Measurements from ENCODE around the gene FRMD4A. TPM values are rescaled to one million over a fixed set of nuclear protein-coding genes. Genes with fewer than 3 reads are reported as not detected.

Gene FRMD4A
- total and polyA plus RNA-seq, 10 of the 15 experiments (the other 5 are each of a cell fraction or from before 2014, with no cell fraction given), result 17.8 to 75.2 (median 39.1) TPM

DNA sequence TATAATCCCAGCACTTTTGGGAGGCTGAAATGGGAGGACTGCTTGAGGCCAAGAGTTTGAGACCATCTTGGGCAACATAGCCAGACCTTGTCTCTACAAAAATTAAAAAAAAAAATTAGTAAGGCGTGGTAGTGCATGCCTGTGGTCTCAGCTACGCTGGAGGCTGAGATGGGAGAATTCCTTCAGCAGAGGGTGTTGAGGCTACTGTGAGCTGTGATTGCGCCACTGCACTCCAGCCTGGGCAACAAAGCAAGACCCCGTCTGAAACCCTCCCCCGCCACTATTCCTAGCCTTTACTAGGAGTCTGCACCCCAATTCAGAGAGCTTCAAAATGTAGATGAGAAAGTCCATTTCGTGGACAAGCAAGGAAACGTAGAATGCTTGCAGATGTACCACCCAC is 648.8 kb downstream of the FRMD4A start (continued):
- TF ChIP-seq, protein P1, sequence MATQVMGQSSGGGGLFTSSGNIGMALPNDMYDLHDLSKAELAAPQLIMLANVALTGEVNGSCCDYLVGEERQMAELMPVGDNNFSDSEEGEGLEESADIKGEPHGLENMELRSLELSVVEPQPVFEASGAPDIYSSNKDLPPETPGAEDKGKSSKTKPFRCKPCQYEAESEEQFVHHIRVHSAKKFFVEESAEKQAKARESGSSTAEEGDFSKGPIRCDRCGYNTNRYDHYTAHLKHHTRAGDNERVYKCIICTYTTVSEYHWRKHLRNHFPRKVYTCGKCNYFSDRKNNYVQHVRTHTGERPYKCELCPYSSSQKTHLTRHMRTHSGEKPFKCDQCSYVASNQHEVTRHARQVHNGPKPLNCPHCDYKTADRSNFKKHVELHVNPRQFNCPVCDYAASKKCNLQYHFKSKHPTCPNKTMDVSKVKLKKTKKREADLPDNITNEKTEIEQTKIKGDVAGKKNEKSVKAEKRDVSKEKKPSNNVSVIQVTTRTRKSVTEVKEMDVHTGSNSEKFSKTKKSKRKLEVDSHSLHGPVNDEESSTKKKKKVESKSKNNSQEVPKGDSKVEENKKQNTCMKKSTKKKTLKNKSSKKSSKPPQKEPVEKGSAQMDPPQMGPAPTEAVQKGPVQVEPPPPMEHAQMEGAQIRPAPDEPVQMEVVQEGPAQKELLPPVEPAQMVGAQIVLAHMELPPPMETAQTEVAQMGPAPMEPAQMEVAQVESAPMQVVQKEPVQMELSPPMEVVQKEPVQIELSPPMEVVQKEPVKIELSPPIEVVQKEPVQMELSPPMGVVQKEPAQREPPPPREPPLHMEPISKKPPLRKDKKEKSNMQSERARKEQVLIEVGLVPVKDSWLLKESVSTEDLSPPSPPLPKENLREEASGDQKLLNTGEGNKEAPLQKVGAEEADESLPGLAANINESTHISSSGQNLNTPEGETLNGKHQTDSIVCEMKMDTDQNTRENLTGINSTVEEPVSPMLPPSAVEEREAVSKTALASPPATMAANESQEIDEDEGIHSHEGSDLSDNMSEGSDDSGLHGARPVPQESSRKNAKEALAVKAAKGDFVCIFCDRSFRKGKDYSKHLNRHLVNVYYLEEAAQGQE (IDR thresholded peaks at IDR 0.05; ENCODE audit: low read depth, low read length), result no peak
- TF ChIP-seq NBN (IDR thresholded peaks at IDR 0.05) (no peak), CHD4 (IDR thresholded peaks at IDR 0.05) (no peak), USF1 (IDR thresholded peaks at IDR 0.05; ENCODE audit: borderline replicate concordance, extremely low read length, insufficient read depth, low read depth, low read length) (no peak), MAX (IDR thresholded peaks at IDR 0.05; ENCODE audit: low read depth, low read length) (no peak)

- Histone ChIP-seq H3K9me3 (replicated peaks; ENCODE audit: control insufficient read depth, insufficient read depth, low read length) (no peaks in the 10 kb centered on the region), H3K27me3 (replicated peaks in 1 of 2; ENCODE audit: control insufficient read depth in 2 of 2, insufficient read depth in 2 of 2, low read length in 1 of 2) (no peaks in the 10 kb centered on the region), H3K4me3 (no peak overlapping the region), H2AFZ (ENCODE audit: control insufficient read depth, low read depth, low read length) (no peak overlapping the region), H3K9ac (ENCODE audit: control insufficient read depth, insufficient read depth, low read length) (no peak overlapping the region), H3K36me3 (ENCODE audit: control insufficient read depth in 2 of 2, insufficient read depth in 2 of 2, low read length in 1 of 2) (peaks cover 12 to 27% of the 10 kb centered on the region in 2 experiments; a peak in 3 of 4 replicates), H4K20me1 (ENCODE audit: control insufficient read depth, insufficient read depth) (no peaks in the 10 kb centered on the region), H3K79me2 (ENCODE audit: control insufficient read depth, insufficient read depth, low read length) (no peaks in the 10 kb centered on the region; the same call in none of the 2 replicates), H3K4me1 (ENCODE audit: control insufficient read depth, insufficient read depth, low read length) (peaks cover 5% of the 10 kb centered on the region; the same call in 1 of the 2 replicates), H3K4me2 (ENCODE audit: control insufficient read depth, insufficient read depth) (no peak overlapping the region), H3K27ac (ENCODE audit: control insufficient read depth, insufficient read depth) (no peak overlapping the region)
- intact Hi-C loops (cut with micrococcal nuclease; ENCODE audit: unreplicated experiment), result no loop called here
- TF ChIP-seq, protein P2, sequence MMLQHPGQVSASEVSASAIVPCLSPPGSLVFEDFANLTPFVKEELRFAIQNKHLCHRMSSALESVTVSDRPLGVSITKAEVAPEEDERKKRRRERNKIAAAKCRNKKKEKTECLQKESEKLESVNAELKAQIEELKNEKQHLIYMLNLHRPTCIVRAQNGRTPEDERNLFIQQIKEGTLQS (IDR thresholded peaks at IDR 0.05; ENCODE audit: borderline replicate concordance, extremely low read depth, low read depth, low read length), result no peak
- TF ChIP-seq, protein P3, sequence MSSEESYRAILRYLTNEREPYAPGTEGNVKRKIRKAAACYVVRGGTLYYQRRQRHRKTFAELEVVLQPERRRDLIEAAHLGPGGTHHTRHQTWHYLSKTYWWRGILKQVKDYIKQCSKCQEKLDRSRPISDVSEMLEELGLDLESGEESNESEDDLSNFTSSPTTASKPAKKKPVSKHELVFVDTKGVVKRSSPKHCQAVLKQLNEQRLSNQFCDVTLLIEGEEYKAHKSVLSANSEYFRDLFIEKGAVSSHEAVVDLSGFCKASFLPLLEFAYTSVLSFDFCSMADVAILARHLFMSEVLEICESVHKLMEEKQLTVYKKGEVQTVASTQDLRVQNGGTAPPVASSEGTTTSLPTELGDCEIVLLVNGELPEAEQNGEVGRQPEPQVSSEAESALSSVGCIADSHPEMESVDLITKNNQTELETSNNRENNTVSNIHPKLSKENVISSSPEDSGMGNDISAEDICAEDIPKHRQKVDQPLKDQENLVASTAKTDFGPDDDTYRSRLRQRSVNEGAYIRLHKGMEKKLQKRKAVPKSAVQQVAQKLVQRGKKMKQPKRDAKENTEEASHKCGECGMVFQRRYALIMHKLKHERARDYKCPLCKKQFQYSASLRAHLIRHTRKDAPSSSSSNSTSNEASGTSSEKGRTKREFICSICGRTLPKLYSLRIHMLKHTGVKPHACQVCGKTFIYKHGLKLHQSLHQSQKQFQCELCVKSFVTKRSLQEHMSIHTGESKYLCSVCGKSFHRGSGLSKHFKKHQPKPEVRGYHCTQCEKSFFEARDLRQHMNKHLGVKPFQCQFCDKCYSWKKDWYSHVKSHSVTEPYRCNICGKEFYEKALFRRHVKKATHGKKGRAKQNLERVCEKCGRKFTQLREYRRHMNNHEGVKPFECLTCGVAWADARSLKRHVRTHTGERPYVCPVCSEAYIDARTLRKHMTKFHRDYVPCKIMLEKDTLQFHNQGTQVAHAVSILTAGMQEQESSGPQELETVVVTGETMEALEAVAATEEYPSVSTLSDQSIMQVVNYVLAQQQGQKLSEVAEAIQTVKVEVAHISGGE (CRISPR knock-in tag; IDR thresholded peaks at IDR 0.05), result no peak
- TF ChIP-seq CEBPZ (IDR thresholded peaks at IDR 0.05; ENCODE audit: low read depth, low read length), result no peak
- WGBS (ENCODE audit: insufficient coverage, insufficient replicate concordance, low lambda C conversion rate, missing lambda C conversion rate), result 16% methylated on average over 4 of the region's 4 CpGs
- ChIA-PET CTCF (interaction anchor here (1.5 to 1.7 kb wide), 2 partner anchors 17 kb away, joined by 3 to 5 read pairs; no protein-coding TSS in a partner anchor), RAD21 (ENCODE audit: unreplicated experiment) (interaction anchor here (1.0 to 1.4 kb wide), 2 partner anchors 93 to 106 kb away, joined by 3 read pairs; no protein-coding TSS in a partner anchor), POLR2A (no interaction called here), SMC1A (ENCODE audit: uncharacterized antibody, unreplicated experiment) (interaction anchor here (0.9 to 1.3 kb wide), 6 partner anchors 9 to 82 kb away, joined by 3 to 4 read pairs (median 4); no protein-coding TSS in a partner anchor)
- BruUV-seq (replicated peaks), result no TSS peak
- DNase-seq (ENCODE audit: low read depth, low spot score), result no peak
- ATAC-seq, result no peak
- in situ Hi-C loops (cut with MboI), result no loop called here
- no peak for FAIRE-seq
Measured at GRCh38 chr10:13681528-13681927, 649.2 kb downstream of the FRMD4A start.

All from GM12878 (cell line).